Gastroesophageal sphincter (tissue), 3 donors: ENCODE data around the gene NEDD4L.

Source experiments
- EP300 ChIP-seq: sonication (generic); formaldehyde crosslinking; IDR thresholded peaks from one replicate; pipeline ENCODE4 v1.6.1; 2017; ENCODE audit warnings: antibody characterized with exemption, mild to moderate bottlenecking
- POLR2AphosphoS5 ChIP-seq: sonication (generic); formaldehyde crosslinking; IDR thresholded peaks from one replicate; pipeline ENCODE4 v1.6.1; 2017; ENCODE audit warnings: antibody characterized with exemption
- TF ChIP-seq, protein P1 (sequence below), 4 experiments: fragments of 200-600 bp in 2 of 4; fragments of 450-650 bp in 2 of 4; sonication (generic) in 1 of 4; IDR thresholded peaks; one replicate each; pipeline ENCODE4 v1.5.1; 2017 to 2019; ENCODE audit warnings: antibody characterized with exemption in 4 of 4, mild to moderate bottlenecking in 2 of 4, moderate library complexity in 2 of 4

DNA sequence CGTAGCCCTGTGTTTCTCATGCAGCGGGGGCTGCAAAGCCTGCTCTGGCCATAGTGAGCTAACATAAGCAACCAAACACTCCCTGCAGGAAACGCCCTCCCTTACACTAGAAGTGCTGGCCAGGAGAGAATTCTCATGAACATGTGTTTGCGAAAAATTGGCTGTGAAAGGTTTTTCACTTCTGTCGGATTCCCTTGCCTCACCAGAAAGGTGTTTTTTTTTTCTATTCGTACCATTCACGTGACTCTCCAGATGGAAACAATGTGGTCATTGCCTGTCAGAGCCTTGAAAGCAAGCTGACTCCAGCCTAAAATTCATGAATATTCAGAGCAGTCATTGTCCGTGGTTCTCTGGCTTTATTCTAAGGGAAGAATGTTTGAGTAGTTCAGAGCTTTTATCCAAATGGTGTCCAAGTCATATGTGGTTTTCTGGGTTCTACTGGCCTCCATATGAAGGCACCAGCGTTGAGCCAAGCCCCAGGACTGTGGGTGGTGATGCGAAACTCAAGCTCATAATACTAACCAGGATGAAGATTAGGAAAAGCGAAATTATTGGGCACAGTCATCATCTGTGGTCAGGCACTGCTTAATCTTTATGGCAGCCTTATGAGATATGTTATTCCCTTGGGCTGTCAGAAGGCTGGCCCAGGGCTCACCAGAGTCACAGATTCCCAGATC, 348.4 kb downstream of the NEDD4L start:
- TF ChIP-seq, protein P1, sequence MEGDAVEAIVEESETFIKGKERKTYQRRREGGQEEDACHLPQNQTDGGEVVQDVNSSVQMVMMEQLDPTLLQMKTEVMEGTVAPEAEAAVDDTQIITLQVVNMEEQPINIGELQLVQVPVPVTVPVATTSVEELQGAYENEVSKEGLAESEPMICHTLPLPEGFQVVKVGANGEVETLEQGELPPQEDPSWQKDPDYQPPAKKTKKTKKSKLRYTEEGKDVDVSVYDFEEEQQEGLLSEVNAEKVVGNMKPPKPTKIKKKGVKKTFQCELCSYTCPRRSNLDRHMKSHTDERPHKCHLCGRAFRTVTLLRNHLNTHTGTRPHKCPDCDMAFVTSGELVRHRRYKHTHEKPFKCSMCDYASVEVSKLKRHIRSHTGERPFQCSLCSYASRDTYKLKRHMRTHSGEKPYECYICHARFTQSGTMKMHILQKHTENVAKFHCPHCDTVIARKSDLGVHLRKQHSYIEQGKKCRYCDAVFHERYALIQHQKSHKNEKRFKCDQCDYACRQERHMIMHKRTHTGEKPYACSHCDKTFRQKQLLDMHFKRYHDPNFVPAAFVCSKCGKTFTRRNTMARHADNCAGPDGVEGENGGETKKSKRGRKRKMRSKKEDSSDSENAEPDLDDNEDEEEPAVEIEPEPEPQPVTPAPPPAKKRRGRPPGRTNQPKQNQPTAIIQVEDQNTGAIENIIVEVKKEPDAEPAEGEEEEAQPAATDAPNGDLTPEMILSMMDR (IDR thresholded peaks at IDR 0.05), result no peak
- TF ChIP-seq EP300 (no peak), POLR2AphosphoS5 (no peak)
